HepG2 (cell line): ENCODE data around the gene TFDP1. TPM values are rescaled to one million over a fixed set of nuclear protein-coding genes. Genes with fewer than 3 reads are reported as not detected.

Source experiments
- ATAC-seq: fragments of 200-7000 bp; cut with Tn5 transposase; 3 replicates; pipeline ENCODE4 v1.9.1; 2020; ENCODE audit warnings: mild to moderate bottlenecking, moderate library complexity
- BruUV-seq: library from RNA; stranded (reverse); fragments of 400-500 nt; replicated peaks from 2 replicates; lab custom pipeline; 2021; lab: Mats Ljungman, UMichigan
- CTCF ChIA-PET: fragments of 300-600 bp; formaldehyde crosslinking; extraction: SDS; loops from one replicate; lab custom pipeline; 2021; ENCODE audit warnings: low total read pairs, inconsistent platforms, low intra/inter-chr PET ratio; lab: Yijun Ruan, JAX
- POLR2A ChIA-PET: fragments of 350-600 bp; sonication (Branson Sonifier 250); formaldehyde crosslinking; loops from one replicate; lab custom pipeline; 2020; ENCODE audit warnings: antibody characterized with exemption, inconsistent platforms; lab: Yijun Ruan, JAX
- DNase-seq: peaks from one replicate; pipeline ENCODE4 v3.0.0-alpha.2; 2015; ENCODE audit warnings: low spot score
- FAIRE-seq: peaks from 3 replicates; lab custom pipeline; 2011; peaks lifted over from hg19 to GRCh38; lab: Jason Lieb, UNC
- H2AFZ ChIP-seq: one replicate; pipeline ENCODE4 v1.6.1; 2011; ENCODE audit warnings: low read length, inconsistent platforms
- H3K27ac ChIP-seq: fragments of 300-600 bp; 3 replicates; pipeline ENCODE4 v1.8.0; 2011; ENCODE audit warnings: mixed run types, mild to moderate bottlenecking, mixed read lengths, low read length, inconsistent platforms; ENCODE audit not compliant: insufficient read depth; ENCODE audit errors: extremely low read length
- H3K27me3 ChIP-seq, 2 experiments: fragments of 200-600 bp in 1 of 2; 2 replicates in 1 of 2; 3 replicates in 1 of 2; pipeline versions ENCODE4 v1.6.0 to v1.8.0; 2011; ENCODE audit warnings: low read length in 2 of 2, mild to moderate bottlenecking in 2 of 2, moderate library complexity in 2 of 2, inconsistent platforms in 1 of 2; ENCODE audit not compliant: insufficient read depth in 2 of 2, control insufficient read depth in 1 of 2
- H3K36me3 ChIP-seq, 2 experiments: fragments of 200-600 bp in 1 of 2; replicated peaks in 1 of 2; 2 replicates in 1 of 2; 3 replicates in 1 of 2; pipeline versions ENCODE4 v1.5.1 to v1.8.0; 2011; ENCODE audit warnings: low read length in 2 of 2, inconsistent platforms in 1 of 2; ENCODE audit not compliant: insufficient read depth in 2 of 2, control insufficient read depth in 1 of 2
- H3K4me1 ChIP-seq: 2 replicates; pipeline ENCODE4 v1.5.1; 2012; ENCODE audit warnings: low read length, inconsistent platforms; ENCODE audit not compliant: insufficient read depth
- H3K4me2 ChIP-seq: 2 replicates; pipeline ENCODE4 v1.6.0; 2011; ENCODE audit warnings: low read depth, low read length, inconsistent platforms
- H3K4me3 ChIP-seq, 3 experiments: fragments of 200-600 bp in 1 of 3; sonication (generic), shearing (Covaris generic) in 1 of 3; replicated peaks in 1 of 3; 2 replicates each; pipeline ENCODE4 v1.5.1; 2011 to 2016; ENCODE audit warnings: low read length in 3 of 3, inconsistent platforms in 2 of 3, low read depth in 2 of 3, mild to moderate bottlenecking in 2 of 3, control low read depth in 1 of 3, mixed read lengths in 1 of 3; ENCODE audit not compliant: insufficient read depth in 1 of 3
- H3K79me2 ChIP-seq: one replicate; pipeline ENCODE4 v1.6.1; 2011; ENCODE audit warnings: low read length, inconsistent platforms; ENCODE audit not compliant: insufficient read depth
- H3K9ac ChIP-seq: 2 replicates; pipeline ENCODE4 v1.6.0; 2011; ENCODE audit warnings: mild to moderate bottlenecking, low read depth, low read length, inconsistent platforms; ENCODE audit not compliant: insufficient read depth
- H3K9me3 ChIP-seq: 2 replicates; pipeline ENCODE4 v1.5.1; 2012; ENCODE audit warnings: mild to moderate bottlenecking, low read length
- H4K20me1 ChIP-seq: 2 replicates; pipeline ENCODE4 v1.6.0; 2011; ENCODE audit warnings: inconsistent platforms, mild to moderate bottlenecking, low read length, moderate library complexity; ENCODE audit not compliant: insufficient read depth
- KLF13 ChIP-seq: sonication (generic); formaldehyde crosslinking; IDR thresholded peaks from 2 replicates; pipeline ENCODE4 v1.4.0; 2020; ENCODE audit warnings: mild to moderate bottlenecking, missing genetic modification reagents
- XRCC5 ChIP-seq: fragments of 200-400 bp; formaldehyde crosslinking; optimal IDR thresholded peaks from 2 replicates; pipeline ENCODE3; 2017; ENCODE audit warnings: mild to moderate bottlenecking, low read length
- ZEB1 ChIP-seq: IDR thresholded peaks from 2 replicates; pipeline ENCODE4 v1.6.1; 2012; ENCODE audit warnings: mild to moderate bottlenecking, low read depth, inconsistent platforms; ENCODE audit not compliant: insufficient replicate concordance
- ZFAT ChIP-seq: sonication (generic); formaldehyde crosslinking; conservative IDR thresholded peaks from 2 replicates; pipeline ENCODE4 v1.8.1; 2023; ENCODE audit warnings: missing genetic modification reagents, inconsistent platforms
- ZFP37 ChIP-seq: sonication (generic); formaldehyde crosslinking; IDR thresholded peaks from 2 replicates; pipeline ENCODE4 v1.4.0; 2020; ENCODE audit warnings: missing genetic modification reagents, borderline replicate concordance
- ZNF17 ChIP-seq: sonication (generic); formaldehyde crosslinking; IDR thresholded peaks from 2 replicates; pipeline ENCODE4 v1.5.0; 2020; ENCODE audit warnings: mild to moderate bottlenecking, missing genetic modification reagents
- WGBS: methylation state at CpG from one replicate; pipeline ENCODE4 v1.1.6; 2017; ENCODE audit warnings: low lambda C conversion rate; 5-methylcytosine and 5-hydroxymethylcytosine counted together
- in situ Hi-C: cut with HindIII; loops from 2 replicates; pipeline ENCODE4 v1.10.0; 2017; ENCODE audit warnings: low pct_unique_long_range_greater_than_20kb; ENCODE audit not compliant: extremely low pct_ligation_motif_present
- intact Hi-C: fragments of 100-400 bp; cut with micrococcal nuclease; formaldehyde crosslinking; loops from one replicate; pipeline ENCODE4 v1.10.0; 2022; ENCODE audit not compliant: unreplicated experiment
- polyA plus RNA-seq, 8 experiments: library from polyadenylated mRNA; depleted of rRNA in 3 of 8; stranded (reverse) in 7 of 8; unstranded in 1 of 8; fragments of >200 nt; fragmentation: Illumina TruSeq in 4 of 8; extraction: Trizol in 4 of 8; gene quantifications; 2 replicates each; pipeline versions ENCODE4 v1.2.1 to v1.2.3, GENCODE V29; 2011 to 2016; ENCODE audit warnings: low read depth in 4 of 8, missing spikeins in 1 of 8, mixed read lengths in 1 of 8; ENCODE audit not compliant: insufficient read depth in 1 of 8
- total RNA-seq, 5 experiments: library from RNA; depleted of rRNA; stranded (reverse); fragments of >200 nt; fragmentation: Illumina TruSeq; extraction: Trizol; gene quantifications; 2 replicates each; pipeline ENCODE4 v1.2.3, GENCODE V29; 2016; ENCODE audit warnings: low read depth in 1 of 5
- TF ChIP-seq, protein P1 (sequence below): sonication (generic); formaldehyde crosslinking; conservative IDR thresholded peaks from 2 replicates; pipeline ENCODE4 v1.5.0; 2020; ENCODE audit warnings: missing genetic modification reagents
- TF ChIP-seq, protein P2 (sequence below): sonication (generic); formaldehyde crosslinking; IDR thresholded peaks from 2 replicates; pipeline ENCODE4 v1.8.0; 2022; ENCODE audit warnings: mild to moderate bottlenecking, missing genetic modification reagents, moderate library complexity
- TF ChIP-seq, protein P3 (sequence below), 2 experiments: IDR thresholded peaks; 2 replicates each; pipeline ENCODE4 v1.6.1; 2011 to 2012; ENCODE audit warnings: low read length in 2 of 2, borderline replicate concordance in 1 of 2, low read depth in 1 of 2, mild to moderate bottlenecking in 1 of 2, moderate library complexity in 1 of 2

TFDP1 gene
- total and polyA plus RNA-seq, 2 of the 13 experiments (the other 11 are each of a cell fraction or from before 2014, with no cell fraction given): 38.0 to 84.2 TPM

DNA sequence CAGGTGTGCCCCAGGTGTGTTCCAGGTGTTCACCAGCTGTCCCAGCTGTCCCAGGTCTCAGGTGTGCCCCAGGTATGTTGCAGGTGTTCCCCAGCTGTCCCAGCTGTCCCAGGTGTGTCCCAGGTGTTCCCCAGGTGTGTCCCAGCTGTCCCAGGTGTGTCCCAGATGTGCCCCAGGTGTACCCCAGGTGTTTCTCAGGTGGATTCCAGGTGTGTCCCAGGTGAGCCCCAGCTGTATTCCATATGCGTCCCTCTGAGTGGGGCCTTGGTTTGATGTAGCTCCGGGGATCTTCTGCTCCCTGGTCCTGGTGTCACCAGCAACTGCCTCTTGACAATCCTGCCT lies 81.7 kb downstream of the TFDP1 start:
- ATAC-seq (no peak), DNase-seq (no peak), FAIRE-seq (no peak)
- Histone ChIP-seq H3K4me2 (no peak overlapping the region), H3K27me3 (peaks cover 7 to 59% of the 10 kb centered on the region in 2 experiments; a peak in 4 of 5 replicates), H3K36me3 (no peaks in the 10 kb centered on the region), H3K79me2 (no peaks in the 10 kb centered on the region), H3K9me3 (no peaks in the 10 kb centered on the region), H3K9ac (no peak overlapping the region), H2AFZ (no peak overlapping the region), H3K4me1 (peaks cover 9% of the 10 kb centered on the region), H4K20me1 (no peaks in the 10 kb centered on the region), H3K27ac (no peak overlapping the region), H3K4me3 (no peak overlapping the region)
- TF ChIP-seq ZNF17 (CRISPR knock-in tag) (no peak), XRCC5 (no peak), ZEB1 (peak; percentile 62), ZFAT (CRISPR knock-in tag) (no peak), KLF13 (CRISPR knock-in tag) (no peak), ZFP37 (CRISPR knock-in tag) (no peak)
- TF ChIP-seq, protein P1, sequence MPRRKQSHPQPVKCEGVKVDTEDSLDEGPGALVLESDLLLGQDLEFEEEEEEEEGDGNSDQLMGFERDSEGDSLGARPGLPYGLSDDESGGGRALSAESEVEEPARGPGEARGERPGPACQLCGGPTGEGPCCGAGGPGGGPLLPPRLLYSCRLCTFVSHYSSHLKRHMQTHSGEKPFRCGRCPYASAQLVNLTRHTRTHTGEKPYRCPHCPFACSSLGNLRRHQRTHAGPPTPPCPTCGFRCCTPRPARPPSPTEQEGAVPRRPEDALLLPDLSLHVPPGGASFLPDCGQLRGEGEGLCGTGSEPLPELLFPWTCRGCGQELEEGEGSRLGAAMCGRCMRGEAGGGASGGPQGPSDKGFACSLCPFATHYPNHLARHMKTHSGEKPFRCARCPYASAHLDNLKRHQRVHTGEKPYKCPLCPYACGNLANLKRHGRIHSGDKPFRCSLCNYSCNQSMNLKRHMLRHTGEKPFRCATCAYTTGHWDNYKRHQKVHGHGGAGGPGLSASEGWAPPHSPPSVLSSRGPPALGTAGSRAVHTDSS (CRISPR knock-in tag): no peak
- TF ChIP-seq, protein P2, sequence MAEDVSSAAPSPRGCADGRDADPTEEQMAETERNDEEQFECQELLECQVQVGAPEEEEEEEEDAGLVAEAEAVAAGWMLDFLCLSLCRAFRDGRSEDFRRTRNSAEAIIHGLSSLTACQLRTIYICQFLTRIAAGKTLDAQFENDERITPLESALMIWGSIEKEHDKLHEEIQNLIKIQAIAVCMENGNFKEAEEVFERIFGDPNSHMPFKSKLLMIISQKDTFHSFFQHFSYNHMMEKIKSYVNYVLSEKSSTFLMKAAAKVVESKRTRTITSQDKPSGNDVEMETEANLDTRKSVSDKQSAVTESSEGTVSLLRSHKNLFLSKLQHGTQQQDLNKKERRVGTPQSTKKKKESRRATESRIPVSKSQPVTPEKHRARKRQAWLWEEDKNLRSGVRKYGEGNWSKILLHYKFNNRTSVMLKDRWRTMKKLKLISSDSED: no peak
- TF ChIP-seq, protein P3, sequence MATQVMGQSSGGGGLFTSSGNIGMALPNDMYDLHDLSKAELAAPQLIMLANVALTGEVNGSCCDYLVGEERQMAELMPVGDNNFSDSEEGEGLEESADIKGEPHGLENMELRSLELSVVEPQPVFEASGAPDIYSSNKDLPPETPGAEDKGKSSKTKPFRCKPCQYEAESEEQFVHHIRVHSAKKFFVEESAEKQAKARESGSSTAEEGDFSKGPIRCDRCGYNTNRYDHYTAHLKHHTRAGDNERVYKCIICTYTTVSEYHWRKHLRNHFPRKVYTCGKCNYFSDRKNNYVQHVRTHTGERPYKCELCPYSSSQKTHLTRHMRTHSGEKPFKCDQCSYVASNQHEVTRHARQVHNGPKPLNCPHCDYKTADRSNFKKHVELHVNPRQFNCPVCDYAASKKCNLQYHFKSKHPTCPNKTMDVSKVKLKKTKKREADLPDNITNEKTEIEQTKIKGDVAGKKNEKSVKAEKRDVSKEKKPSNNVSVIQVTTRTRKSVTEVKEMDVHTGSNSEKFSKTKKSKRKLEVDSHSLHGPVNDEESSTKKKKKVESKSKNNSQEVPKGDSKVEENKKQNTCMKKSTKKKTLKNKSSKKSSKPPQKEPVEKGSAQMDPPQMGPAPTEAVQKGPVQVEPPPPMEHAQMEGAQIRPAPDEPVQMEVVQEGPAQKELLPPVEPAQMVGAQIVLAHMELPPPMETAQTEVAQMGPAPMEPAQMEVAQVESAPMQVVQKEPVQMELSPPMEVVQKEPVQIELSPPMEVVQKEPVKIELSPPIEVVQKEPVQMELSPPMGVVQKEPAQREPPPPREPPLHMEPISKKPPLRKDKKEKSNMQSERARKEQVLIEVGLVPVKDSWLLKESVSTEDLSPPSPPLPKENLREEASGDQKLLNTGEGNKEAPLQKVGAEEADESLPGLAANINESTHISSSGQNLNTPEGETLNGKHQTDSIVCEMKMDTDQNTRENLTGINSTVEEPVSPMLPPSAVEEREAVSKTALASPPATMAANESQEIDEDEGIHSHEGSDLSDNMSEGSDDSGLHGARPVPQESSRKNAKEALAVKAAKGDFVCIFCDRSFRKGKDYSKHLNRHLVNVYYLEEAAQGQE (IDR thresholded peaks at IDR 0.05; ENCODE audit: borderline replicate concordance in 1 of 2, low read depth in 1 of 2, low read length in 2 of 2): no peak
- intact Hi-C loops: no loop called here
- no TSS peak for BruUV-seq
- in situ Hi-C loops: no loop called here
- CTCF ChIA-PET: no interaction called here
- POLR2A ChIA-PET: no interaction called here
- 17% methylated on average over 1 of the region's 2 CpGs for WGBS
